Activated CD8-positive, alpha-beta T cell treated with anti-CD3 and anti-CD28 coated beads for 36 hours (primary cell): ENCODE data around the gene ORM1. TPM values are rescaled to one million over a fixed set of nuclear protein-coding genes. Genes with fewer than 3 reads are reported as not detected.
A peak's percentile ranks its signal among the peaks of the same experiment; 100 is the strongest.

Source experiments
- ATAC-seq: fragments of 200-7000 bp; cut with Tn5 transposase; one replicate; pipeline ENCODE4 v1.10.0; 2021; ENCODE audit warnings: mild to moderate bottlenecking, moderate library complexity
- CTCF ChIA-PET: fragments of 350-600 bp; sonication (Branson Sonifier 250); formaldehyde crosslinking; loops from one replicate; lab custom pipeline; 2021; ENCODE audit warnings: antibody characterized with exemption; lab: Charles Lee
- POLR2A ChIA-PET: fragments of 350-600 bp; sonication (Branson Sonifier 250); formaldehyde crosslinking; loops from one replicate; lab custom pipeline; 2021; ENCODE audit warnings: antibody characterized with exemption; lab: Charles Lee
- DNase-seq: peaks from one replicate; pipeline ENCODE4 v3.0.0-alpha.2; 2020
- H3K27ac Mint-ChIP-seq: one replicate; pipeline ENCODE4 v1.8.0; 2021; ENCODE audit warnings: mild to moderate bottlenecking, mixed read lengths
- H3K27me3 Mint-ChIP-seq: one replicate; pipeline ENCODE4 v1.8.0; 2021; ENCODE audit warnings: mixed read lengths
- H3K36me3 Mint-ChIP-seq: one replicate; pipeline ENCODE4 v1.8.0; 2021; ENCODE audit warnings: low read depth, mixed read lengths
- H3K4me1 Mint-ChIP-seq: one replicate; pipeline ENCODE4 v1.8.0; 2021; ENCODE audit warnings: low read depth, mixed read lengths
- H3K4me3 Mint-ChIP-seq: one replicate; pipeline ENCODE4 v1.8.0; 2021; ENCODE audit warnings: mild to moderate bottlenecking, moderate library complexity, mixed read lengths
- H3K9me3 Mint-ChIP-seq: one replicate; pipeline ENCODE4 v1.8.0; 2021; ENCODE audit warnings: mixed read lengths
- CTCF ChIP-seq: fragments of 200-600 bp; IDR thresholded peaks from one replicate; pipeline ENCODE4 v1.8.0; 2022; ENCODE audit warnings: antibody characterized with exemption, mild to moderate bottlenecking
- intact Hi-C: fragments of 100-400 bp; cut with micrococcal nuclease; formaldehyde crosslinking; loops from one replicate; pipeline ENCODE4 v1.10.0; 2022
- total RNA-seq, 2 experiments: library from RNA; stranded (reverse); gene quantifications; one replicate each; pipeline ENCODE4 v1.2.3, GENCODE V29; 2021

The ORM1 gene
- total RNA-seq, 2 experiments from 2014 or later = not detected

- ChIA-PET POLR2A (interaction anchor here (1.0 to 1.3 kb wide), 4 partner anchors 9 to 28 kb away, joined by 4 read pairs; partner anchors contain the start of gene AKNA), CTCF (no interaction called here)
- H3K4me1 Mint-ChIP-seq = peaks cover 64% of the 10 kb centered on the region
Measured at GRCh38 chr9:114359801-114360200, 36.9 kb downstream of the ORM1 start.

DNA sequence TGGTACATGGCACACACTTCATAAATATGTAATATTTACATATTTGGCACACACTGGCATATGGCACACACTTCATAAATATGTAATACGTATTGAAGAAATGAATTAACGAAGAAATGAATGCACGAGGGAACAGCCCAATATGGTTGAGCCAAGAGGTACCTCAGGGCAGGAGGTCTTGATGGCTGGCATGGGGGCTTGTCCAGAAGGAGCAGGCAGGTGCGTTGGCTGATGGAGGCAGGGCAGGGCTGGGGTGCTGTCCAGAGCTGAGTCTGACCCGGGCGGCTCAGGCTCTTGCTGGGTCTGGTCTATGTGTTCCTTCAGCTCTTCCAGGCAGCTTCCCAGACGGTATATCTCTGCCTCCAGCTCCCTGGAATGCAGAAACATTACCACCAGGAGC, 38.6 kb downstream of the ORM1 start:
- no peak for TF ChIP-seq CTCF
- CTCF ChIA-PET = no interaction called here
- peaks cover 71% of the 10 kb centered on the region for H3K4me1 Mint-ChIP-seq
- DNase-seq = no peak
- H3K27me3 Mint-ChIP-seq = no peaks in the 10 kb centered on the region
- intact Hi-C loops = no loop called here
- H3K36me3 Mint-ChIP-seq = peaks cover 88% of the 10 kb centered on the region
- H3K9me3 Mint-ChIP-seq = no peaks in the 10 kb centered on the region
- POLR2A ChIA-PET = interaction anchor here (0.9 to 14.2 kb wide), 5 partner anchors 8 to 26 kb away, joined by 4 to 351 read pairs (median 30); partner anchors contain the start of gene AKNA
- no peak overlapping the region for H3K4me3 Mint-ChIP-seq
- H3K27ac Mint-ChIP-seq = peak overlapping the region; percentile 97
- ATAC-seq = no peak

More at GRCh38 chr9:114359801-114360200, 36.9 kb downstream of the ORM1 start:
- no peak overlapping the region for H3K4me3 Mint-ChIP-seq
- DNase-seq (no peak), ATAC-seq (no peak)
- peaks cover 80% of the 10 kb centered on the region for H3K36me3 Mint-ChIP-seq
- no peaks in the 10 kb centered on the region for H3K27me3 Mint-ChIP-seq
- no peak for TF ChIP-seq CTCF
- intact Hi-C loops = no loop called here
- no peaks in the 10 kb centered on the region for H3K9me3 Mint-ChIP-seq
- H3K27ac Mint-ChIP-seq = peak overlapping the region; percentile 97

- peaks cover 92% of the 10 kb centered on the region for H3K36me3 Mint-ChIP-seq
- peak overlapping the region; percentile 97 for H3K27ac Mint-ChIP-seq
Measured at GRCh38 chr9:114362394-114362793, 39.5 kb downstream of the ORM1 start.

DNA sequence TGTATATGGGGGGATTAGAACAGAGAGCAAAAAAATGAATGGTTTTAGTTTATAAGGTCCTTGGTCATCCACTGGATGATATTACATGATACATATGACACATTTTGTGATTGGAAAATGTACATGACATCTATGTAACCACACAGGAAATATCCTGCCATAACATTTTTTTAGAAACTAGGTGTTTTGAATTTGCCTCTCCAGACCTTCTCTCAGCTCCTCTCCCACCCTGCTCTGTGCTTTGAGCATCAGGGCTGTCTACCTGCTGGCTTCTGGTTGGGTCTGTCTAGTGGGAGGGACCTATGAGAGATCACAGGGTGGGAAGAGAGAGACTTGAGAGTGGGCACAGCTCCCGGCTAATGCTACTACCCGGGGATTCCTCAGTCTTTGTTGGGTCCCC, 40.5 kb downstream of the ORM1 start:
- H3K9me3 Mint-ChIP-seq = no peaks in the 10 kb centered on the region
- peaks cover 96% of the 10 kb centered on the region for H3K36me3 Mint-ChIP-seq
- peak; percentile 70 for ATAC-seq
- intact Hi-C loops = no loop called here
- POLR2A ChIA-PET = interaction anchor here (0.9 to 14.2 kb wide), 6 partner anchors 9 to 24 kb away, joined by 3 to 351 read pairs (median 18); partner anchors contain the start of gene AKNA
- peaks cover 80% of the 10 kb centered on the region for H3K4me1 Mint-ChIP-seq
- no peaks in the 10 kb centered on the region for H3K27me3 Mint-ChIP-seq
- H3K27ac Mint-ChIP-seq = peak overlapping the region; percentile 97
- TF ChIP-seq CTCF = no peak
- peak; percentile 53 for DNase-seq
- CTCF ChIA-PET = interaction anchor here (0.9 to 1.9 kb wide), 6 partner anchors 11 to 42 kb away, joined by 3 to 7 read pairs (median 4); partner anchors contain the start of gene AKNA
- H3K4me3 Mint-ChIP-seq = peak overlapping the region; percentile 35

More at GRCh38 chr9:114362394-114362793, 39.5 kb downstream of the ORM1 start:
- Mint-ChIP-seq H3K27me3 (no peaks in the 10 kb centered on the region), H3K4me1 (peaks cover 76% of the 10 kb centered on the region), H3K4me3 (no peak overlapping the region), H3K9me3 (no peaks in the 10 kb centered on the region)
- no peak for TF ChIP-seq CTCF
- no peak for DNase-seq
- intact Hi-C loops = no loop called here
- ChIA-PET CTCF (interaction anchor here (1.1 to 1.9 kb wide), 2 partner anchors 23 to 43 kb away, joined by 3 to 7 read pairs; no protein-coding TSS in a partner anchor), POLR2A (interaction anchor here (0.9 to 14.2 kb wide), 6 partner anchors 9 to 25 kb away, joined by 4 to 351 read pairs (median 18); partner anchors contain the start of gene AKNA)
- ATAC-seq = no peak
